Common myeloid progenitor, CD34-positive (primary cell): ENCODE data around the gene DAAM2.

Experiments used
- CTCF ChIA-PET: fragments of 350-600 bp; sonication (Branson Sonifier 250); formaldehyde crosslinking; loops from one replicate; lab custom pipeline; 2021; ENCODE audit warnings: antibody characterized with exemption; lab: Charles Lee
- POLR2A ChIA-PET: fragments of 350-600 bp; sonication (Branson Sonifier 250); formaldehyde crosslinking; loops from one replicate; lab custom pipeline; 2021; ENCODE audit warnings: antibody characterized with exemption; lab: Charles Lee
- DNase-seq, 3 donors: peaks; one replicate each; pipeline versions ENCODE4 v3.0.0 to v3.0.0-alpha.2; 2013
- H3K27ac ChIP-seq, 2 experiments: 1 replicate in 1 of 2; 2 replicates in 1 of 2; pipeline ENCODE4 v1.7.0; 2013; ENCODE audit warnings: inconsistent platforms in 2 of 2, low read length in 2 of 2, mild to moderate bottlenecking in 2 of 2, low read depth in 1 of 2, moderate library complexity in 1 of 2; ENCODE audit not compliant: severe bottlenecking in 2 of 2, insufficient read depth in 1 of 2, poor library complexity in 1 of 2
- H3K27me3 ChIP-seq, 5 experiments: replicated peaks in 2 of 5; 1 replicate in 3 of 5; 2 replicates in 2 of 5; pipeline versions ENCODE4 v1.6.1 to v1.7.0; 2013; ENCODE audit warnings: low read length in 4 of 5, mild to moderate bottlenecking in 2 of 5, moderate library complexity in 2 of 5, inconsistent platforms in 1 of 5; ENCODE audit not compliant: insufficient read depth in 5 of 5, control insufficient read depth in 4 of 5
- H3K36me3 ChIP-seq, 4 experiments: 1 replicate in 2 of 4; 2 replicates in 2 of 4; pipeline versions ENCODE4 v1.6.1 to v1.7.0; 2013; ENCODE audit warnings: low read length in 3 of 4, control low read depth in 1 of 4, mild to moderate bottlenecking in 1 of 4; ENCODE audit not compliant: control insufficient read depth in 4 of 4, insufficient read depth in 4 of 4
- H3K4me1 ChIP-seq, 4 experiments: 1 replicate in 3 of 4; 2 replicates in 1 of 4; pipeline versions ENCODE4 v1.6.1 to v1.7.1; 2013; ENCODE audit warnings: low read length in 3 of 4, mild to moderate bottlenecking in 3 of 4, control low read depth in 1 of 4, inconsistent platforms in 1 of 4, moderate library complexity in 1 of 4; ENCODE audit not compliant: control insufficient read depth in 4 of 4, insufficient read depth in 4 of 4; ENCODE audit errors: control extremely low read depth in 1 of 4
- H3K4me3 ChIP-seq, 7 experiments: 1 replicate in 4 of 7; 2 replicates in 3 of 7; pipeline versions ENCODE4 v1.5.1 to v1.7.0; 2013; ENCODE audit warnings: mild to moderate bottlenecking in 7 of 7, low read length in 6 of 7, moderate library complexity in 6 of 7, inconsistent platforms in 2 of 7, low read depth in 2 of 7, control low read depth in 1 of 7; ENCODE audit not compliant: insufficient read depth in 4 of 7, control insufficient read depth in 1 of 7; ENCODE audit errors: extremely low read depth in 1 of 7
- H3K9me3 ChIP-seq, 5 experiments: 1 replicate in 4 of 5; 2 replicates in 1 of 5; pipeline versions ENCODE4 v1.6.1 to v1.7.1; 2013; ENCODE audit warnings: low read length in 4 of 5, mild to moderate bottlenecking in 2 of 5, inconsistent platforms in 1 of 5, low read depth in 1 of 5, moderate library complexity in 1 of 5; ENCODE audit not compliant: control insufficient read depth in 4 of 5, insufficient read depth in 2 of 5; ENCODE audit errors: control extremely low read depth in 1 of 5
- WGBS: methylation state at CpG from one replicate; pipeline ENCODE4 v1.1.5; 2013; ENCODE audit not compliant: insufficient coverage; 5-methylcytosine and 5-hydroxymethylcytosine counted together

The DAAM2 gene

GRCh38 chr6:39935241-39935640 lies 143.1 kb downstream of the DAAM2 start:
- Histone ChIP-seq H3K4me1 (peaks cover 2 to 14% (median 8%) of the 10 kb centered on the region in 4 experiments), H3K4me3 (no peak overlapping the region), H3K36me3 (no peaks in the 10 kb centered on the region), H3K9me3 (no peaks in the 10 kb centered on the region), H3K27me3 (peaks cover 0 to 16% (median 7%) of the 10 kb centered on the region in 5 experiments), H3K27ac (no peak overlapping the region)
- POLR2A ChIA-PET: interaction anchor here (0.5 kb wide), 1 partner anchor 490 kb away, joined by 3 read pairs; no protein-coding TSS in a partner anchor
- 80% methylated on average over 1 of the region's 2 CpGs for WGBS
- CTCF ChIA-PET: no interaction called here
- no peak for DNase-seq

- H3K36me3 ChIP-seq: no peaks in the 10 kb centered on the region
- POLR2A ChIA-PET: no interaction called here
- peaks cover 2 to 14% (median 8%) of the 10 kb centered on the region in 4 experiments for H3K4me1 ChIP-seq
- WGBS: 100% methylated on average over 1 of the region's 1 CpG
- no peaks in the 10 kb centered on the region for H3K9me3 ChIP-seq
- CTCF ChIA-PET: no interaction called here
- no peak for DNase-seq
- peaks cover 0 to 17% (median 3%) of the 10 kb centered on the region in 5 experiments for H3K27me3 ChIP-seq
- H3K4me3 ChIP-seq: no peak overlapping the region
- H3K27ac ChIP-seq: no peak overlapping the region
Measured at GRCh38 chr6:39936857-39937256, 144.7 kb downstream of the DAAM2 start.

GRCh38 chr6:39937686-39938333 lies 145.6 kb downstream of the DAAM2 start:
- DNase-seq: no peak
- Histone ChIP-seq H3K4me3 (no peak overlapping the region), H3K27ac (no peak overlapping the region), H3K36me3 (no peaks in the 10 kb centered on the region), H3K9me3 (no peaks in the 10 kb centered on the region), H3K4me1 (peaks cover 2 to 14% (median 8%) of the 10 kb centered on the region in 4 experiments), H3K27me3 (peaks cover 0 to 18% (median 3%) of the 10 kb centered on the region in 5 experiments)
- ChIA-PET CTCF (no interaction called here), POLR2A (no interaction called here)
- 100% methylated on average over 1 of the region's 3 CpGs for WGBS

- Histone ChIP-seq H3K36me3 (no peaks in the 10 kb centered on the region), H3K27me3 (peaks cover 0 to 14% (median 2%) of the 10 kb centered on the region in 5 experiments), H3K9me3 (no peaks in the 10 kb centered on the region), H3K27ac (no peak overlapping the region), H3K4me3 (no peak overlapping the region), H3K4me1 (peaks cover 2 to 10% (median 6%) of the 10 kb centered on the region in 4 experiments)
- no peak for DNase-seq
- ChIA-PET CTCF (no interaction called here), POLR2A (no interaction called here)
- WGBS: 94% methylated on average over 6 of the region's 10 CpGs
Measured at GRCh38 chr6:39938773-39939654, 146.8 kb downstream of the DAAM2 start.

- WGBS: 100% methylated on average over 3 of the region's 6 CpGs
- Histone ChIP-seq H3K36me3 (no peaks in the 10 kb centered on the region), H3K9me3 (no peaks in the 10 kb centered on the region), H3K27me3 (peaks cover 0 to 7% (median 0%) of the 10 kb centered on the region in 5 experiments), H3K27ac (no peak overlapping the region), H3K4me1 (no peaks in the 10 kb centered on the region), H3K4me3 (no peak overlapping the region)
- CTCF ChIA-PET: no interaction called here
- DNase-seq: no peak
- POLR2A ChIA-PET: no interaction called here
Measured at GRCh38 chr6:39941138-39941537, 149.0 kb downstream of the DAAM2 start.

- WGBS: 87% methylated on average over 4 of the region's 4 CpGs
- peaks cover 0 to 6% (median 0%) of the 10 kb centered on the region in 5 experiments for H3K27me3 ChIP-seq
- H3K4me1 ChIP-seq: no peaks in the 10 kb centered on the region
- CTCF ChIA-PET: no interaction called here
- no peak overlapping the region for H3K4me3 ChIP-seq
- no peak overlapping the region for H3K27ac ChIP-seq
- no peaks in the 10 kb centered on the region for H3K9me3 ChIP-seq
- no peak for DNase-seq
- POLR2A ChIA-PET: no interaction called here
- no peaks in the 10 kb centered on the region for H3K36me3 ChIP-seq
Measured at GRCh38 chr6:39941820-39942219, 149.6 kb downstream of the DAAM2 start.
